ENCODE results near the gene NKTR.

GRCh38 chr3:42600111-42600957, at the start of gene NKTR:
- no peak; the same call in 1 of the 2 replicates for TF ChIP-seq ZIC2 (tag by site-specific recombination; IDR thresholded peaks at IDR 0.05)
- TF ChIP-seq ZNF311 (tag by site-specific recombination; IDR thresholded peaks at IDR 0.05; ENCODE audit: borderline replicate concordance) = no peak
- TF ChIP-seq REPIN1 (tag by site-specific recombination; IDR thresholded peaks at IDR 0.05; ENCODE audit: low read depth) = no peak
- peak; percentile 59 for TF ChIP-seq CTCF (tag by site-specific recombination; IDR thresholded peaks at IDR 0.05)
- no peak for TF ChIP-seq REST (tag by site-specific recombination; IDR thresholded peaks at IDR 0.05)
- no peak for TF ChIP-seq ZFP3 (tag by site-specific recombination; IDR thresholded peaks at IDR 0.05; ENCODE audit: low read depth)
- no peak for TF ChIP-seq TRIM28 (IDR thresholded peaks at IDR 0.05; ENCODE audit: borderline replicate concordance, low read length)
- TF ChIP-seq ZNF610 (tag by site-specific recombination; IDR thresholded peaks at IDR 0.05; ENCODE audit: borderline replicate concordance) = no peak
- peak; percentile 100 for TF ChIP-seq PATZ1 (tag by site-specific recombination; IDR thresholded peaks at IDR 0.05)
